PC-3 (cell line): Measurements from ENCODE around the gene ZNF180. TPM values are rescaled to one million over a fixed set of nuclear protein-coding genes. Genes with fewer than 3 reads are reported as not detected.

Source experiments
- ATAC-seq: fragments of 200-7000 bp; cut with Tn5 transposase; 2 replicates; pipeline ENCODE4 v1.9.1; 2020; ENCODE audit warnings: mild to moderate bottlenecking, moderate library complexity
- BruUV-seq: library from RNA; stranded (reverse); fragments of 400-500 nt; replicated peaks from 2 replicates; lab custom pipeline; 2021; lab: Mats Ljungman, UMichigan
- CTCF ChIA-PET: fragments of 300-600 bp; sonication (Branson Sonifier 250); formaldehyde crosslinking; loops from one replicate; lab custom pipeline; 2022; ENCODE audit warnings: antibody characterized with exemption; lab: Charles Lee
- POLR2A ChIA-PET: fragments of 300-600 bp; sonication (Branson Sonifier 250); formaldehyde crosslinking; loops from one replicate; lab custom pipeline; 2022; ENCODE audit warnings: antibody characterized with exemption; ENCODE audit not compliant: unreplicated experiment; lab: Charles Lee
- DNase-seq: peaks from one replicate; pipeline ENCODE4 v3.0.0-alpha.2; 2015
- H2AFZ ChIP-seq: fragments of 300-600 bp; sonication (generic); 2 replicates; pipeline ENCODE4 v1.6.0; 2016; ENCODE audit warnings: antibody characterized with exemption, low read length
- H3F3A ChIP-seq: fragments of 300-600 bp; sonication (generic); one replicate; pipeline ENCODE4 v1.6.0; 2017; ENCODE audit warnings: antibody characterized with exemption, low read length, control low read depth, mild to moderate bottlenecking; ENCODE audit not compliant: unreplicated experiment
- H3K27ac ChIP-seq: fragments of 300-600 bp; sonication (generic); 2 replicates; pipeline ENCODE4 v1.5.1; 2016; ENCODE audit warnings: mild to moderate bottlenecking, low read length
- H3K27me3 ChIP-seq: fragments of 300-600 bp; sonication (generic); 2 replicates; pipeline ENCODE4 v1.6.1; 2016; ENCODE audit warnings: low read length, mixed read lengths
- H3K36me3 ChIP-seq: fragments of 300-600 bp; sonication (generic); 2 replicates; pipeline ENCODE4 v1.6.1; 2016; ENCODE audit warnings: low read depth, mixed run types, low read length, mixed read lengths
- H3K4me1 ChIP-seq: fragments of 300-600 bp; sonication (generic); 2 replicates; pipeline ENCODE4 v1.5.1; 2016; ENCODE audit warnings: low read length; ENCODE audit not compliant: insufficient read depth
- H3K4me2 ChIP-seq: fragments of 300-600 bp; sonication (generic); 2 replicates; pipeline ENCODE4 v1.6.0; 2016; ENCODE audit warnings: low read length
- H3K4me3 ChIP-seq: fragments of 300-600 bp; sonication (generic); 2 replicates; pipeline ENCODE4 v1.5.1; 2016; ENCODE audit warnings: mild to moderate bottlenecking, low read length, mixed read lengths
- H3K79me2 ChIP-seq: fragments of 300-600 bp; sonication (generic); 2 replicates; pipeline ENCODE4 v1.6.1; 2017; ENCODE audit warnings: low read length, mixed read lengths
- H3K9ac ChIP-seq: fragments of 300-600 bp; sonication (generic); 2 replicates; pipeline ENCODE4 v1.6.0; 2016; ENCODE audit warnings: mild to moderate bottlenecking, low read length
- H3K9me2 ChIP-seq: fragments of 300-600 bp; sonication (generic); replicated peaks from 2 replicates; pipeline ENCODE4 v1.6.1; 2016; ENCODE audit warnings: mixed run types, low read length, mixed read lengths
- H3K9me3 ChIP-seq: fragments of 300-600 bp; sonication (generic); 2 replicates; pipeline ENCODE4 v1.6.1; 2016; ENCODE audit warnings: low read length, mixed read lengths
- H4K20me1 ChIP-seq: fragments of 300-600 bp; sonication (generic); 2 replicates; pipeline ENCODE4 v1.6.1; 2016; ENCODE audit warnings: low read length, mixed read lengths
- CTCF ChIP-seq: fragments of 300-600 bp; sonication (generic); conservative IDR thresholded peaks from 2 replicates; pipeline ENCODE4 v1.5.1; 2017; ENCODE audit warnings: antibody characterized with exemption, low read depth, mild to moderate bottlenecking, low read length
- EZH2 ChIP-seq: fragments of 300-600 bp; sonication (generic); IDR thresholded peaks from one replicate; pipeline ENCODE4 v1.6.1; 2017; ENCODE audit warnings: antibody characterized with exemption, mild to moderate bottlenecking, low read length; ENCODE audit not compliant: unreplicated experiment
- EZH2phosphoT487 ChIP-seq: fragments of 300-600 bp; sonication (generic); IDR thresholded peaks from 2 replicates; pipeline ENCODE4 v1.6.1; 2018; ENCODE audit warnings: mild to moderate bottlenecking, antibody characterized with exemption, low read length, borderline replicate concordance
- intact Hi-C: fragments of 100-400 bp; cut with micrococcal nuclease; formaldehyde crosslinking; loops from 2 replicates; pipeline ENCODE4 v1.9.0; 2023
- total RNA-seq: library from RNA; depleted of rRNA; stranded (reverse); fragments of >200 nt; gene quantifications from 2 replicates; pipeline ENCODE4 v1.2.3, GENCODE V29; 2014

ZNF180 gene
- total RNA-seq, 1 experiment from 2014 or later = 9.8 TPM

- CTCF ChIA-PET = no interaction called here
- DNase-seq = peak; percentile 15
- H3K79me2 ChIP-seq = no peaks in the 10 kb centered on the region
These were observed 48.4 kb upstream of the ZNF180 start for GRCh38 chr19:44548736-44549135.

GRCh38 chr19:44544031-44544430 lies 43.7 kb upstream of the ZNF180 start:
- Histone ChIP-seq H2AFZ (no peak overlapping the region), H3K79me2 (no peaks in the 10 kb centered on the region), H3K4me2 (no peak overlapping the region), H3K27me3 (no peaks in the 10 kb centered on the region), H3K4me3 (no peak overlapping the region), H3K9me2 (no peaks in the 10 kb centered on the region), H3K4me1 (no peaks in the 10 kb centered on the region), H3K27ac (no peak overlapping the region), H4K20me1 (no peaks in the 10 kb centered on the region), H3K9ac (no peak overlapping the region), H3K36me3 (no peaks in the 10 kb centered on the region), H3K9me3 (no peaks in the 10 kb centered on the region), H3F3A (no peaks in the 10 kb centered on the region)
- POLR2A ChIA-PET = no interaction called here
- intact Hi-C loops = no loop called here
- no TSS peak for BruUV-seq
- TF ChIP-seq EZH2 (no peak), EZH2phosphoT487 (no peak), CTCF (no peak)
- DNase-seq = no peak
- no peak for ATAC-seq
- CTCF ChIA-PET = no interaction called here

More at GRCh38 chr19:44548736-44549135, 48.4 kb upstream of the ZNF180 start:
- Histone ChIP-seq H3K4me3 (no peak overlapping the region), H3K27me3 (no peaks in the 10 kb centered on the region), H3K9me2 (no peaks in the 10 kb centered on the region), H3F3A (no peaks in the 10 kb centered on the region), H3K9ac (no peak overlapping the region), H3K36me3 (no peaks in the 10 kb centered on the region), H4K20me1 (no peaks in the 10 kb centered on the region), H3K4me1 (no peaks in the 10 kb centered on the region), H3K9me3 (no peaks in the 10 kb centered on the region), H3K4me2 (no peak overlapping the region), H2AFZ (no peak overlapping the region), H3K27ac (no peak overlapping the region)
- POLR2A ChIA-PET = no interaction called here
- intact Hi-C loops = no loop called here
- TF ChIP-seq EZH2phosphoT487 (no peak), EZH2 (no peak), CTCF (no peak)
- no TSS peak for BruUV-seq
- ATAC-seq = no peak

GRCh38 chr19:44542671-44543070 lies 42.3 kb upstream of the ZNF180 start:
- Histone ChIP-seq H2AFZ (no peak overlapping the region), H3K9me2 (no peaks in the 10 kb centered on the region), H3K9me3 (no peaks in the 10 kb centered on the region), H3K4me3 (no peak overlapping the region), H3K27me3 (no peaks in the 10 kb centered on the region), H3K4me1 (no peaks in the 10 kb centered on the region), H3F3A (no peaks in the 10 kb centered on the region), H3K27ac (no peak overlapping the region), H4K20me1 (no peaks in the 10 kb centered on the region), H3K79me2 (no peaks in the 10 kb centered on the region), H3K36me3 (no peaks in the 10 kb centered on the region), H3K4me2 (no peak overlapping the region), H3K9ac (no peak overlapping the region)
- no TSS peak for BruUV-seq
- TF ChIP-seq EZH2phosphoT487 (no peak), CTCF (no peak), EZH2 (no peak)
- POLR2A ChIA-PET = no interaction called here
- intact Hi-C loops = no loop called here
- DNase-seq (no peak), ATAC-seq (no peak)
- CTCF ChIA-PET = no interaction called here
